HG03135 (cell line): ENCODE results near the gene ZDHHC17.
"Not testable (repeated sequence)": the region's sequence is repeated elsewhere in the genome, so short reads cannot be mapped to it uniquely, and the experiment has no call there.

Source experiments
- ATAC-seq: cut with Tn5 transposase; IDR thresholded peaks from one replicate; pipeline ENCODE4 v1.9.1; 2021; ENCODE audit warnings: mild to moderate bottlenecking, moderate library complexity; ENCODE audit not compliant: unreplicated experiment

The ZDHHC17 gene, protein sequence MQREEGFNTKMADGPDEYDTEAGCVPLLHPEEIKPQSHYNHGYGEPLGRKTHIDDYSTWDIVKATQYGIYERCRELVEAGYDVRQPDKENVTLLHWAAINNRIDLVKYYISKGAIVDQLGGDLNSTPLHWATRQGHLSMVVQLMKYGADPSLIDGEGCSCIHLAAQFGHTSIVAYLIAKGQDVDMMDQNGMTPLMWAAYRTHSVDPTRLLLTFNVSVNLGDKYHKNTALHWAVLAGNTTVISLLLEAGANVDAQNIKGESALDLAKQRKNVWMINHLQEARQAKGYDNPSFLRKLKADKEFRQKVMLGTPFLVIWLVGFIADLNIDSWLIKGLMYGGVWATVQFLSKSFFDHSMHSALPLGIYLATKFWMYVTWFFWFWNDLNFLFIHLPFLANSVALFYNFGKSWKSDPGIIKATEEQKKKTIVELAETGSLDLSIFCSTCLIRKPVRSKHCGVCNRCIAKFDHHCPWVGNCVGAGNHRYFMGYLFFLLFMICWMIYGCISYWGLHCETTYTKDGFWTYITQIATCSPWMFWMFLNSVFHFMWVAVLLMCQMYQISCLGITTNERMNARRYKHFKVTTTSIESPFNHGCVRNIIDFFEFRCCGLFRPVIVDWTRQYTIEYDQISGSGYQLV

GRCh38 chr12:76763746-76764675 lies at the start of gene ZDHHC17:
ZDHHC17 (plus strand) TSS chr12:76764115; CDS start chr12:76764237, 122 bp downstream.
- peak; percentile 94 for ATAC-seq

DNA sequence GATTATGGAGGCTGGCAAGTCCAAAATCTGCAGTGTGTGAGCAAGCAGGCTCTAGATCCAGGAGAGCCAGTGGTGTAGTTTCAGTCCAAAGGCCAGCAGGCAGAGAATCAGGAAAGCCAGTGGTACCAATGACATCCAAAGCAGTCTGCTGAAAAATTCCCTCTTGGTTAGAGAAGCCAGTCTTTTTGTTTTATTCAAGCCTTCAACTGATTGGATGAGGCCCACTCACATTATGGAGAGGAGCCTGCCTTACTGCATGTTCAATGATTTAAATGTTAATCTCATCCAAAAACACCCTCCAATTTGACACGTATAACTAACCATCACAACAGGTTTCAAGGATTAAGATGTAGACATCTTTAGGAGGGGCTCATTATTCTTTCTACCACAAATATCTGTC lies 49.5 kb upstream of the ZDHHC17 start:
- ATAC-seq, result no peak

- no peak for ATAC-seq
Measured at GRCh38 chr12:76714861-76715260, 49.1 kb upstream of the ZDHHC17 start.

DNA sequence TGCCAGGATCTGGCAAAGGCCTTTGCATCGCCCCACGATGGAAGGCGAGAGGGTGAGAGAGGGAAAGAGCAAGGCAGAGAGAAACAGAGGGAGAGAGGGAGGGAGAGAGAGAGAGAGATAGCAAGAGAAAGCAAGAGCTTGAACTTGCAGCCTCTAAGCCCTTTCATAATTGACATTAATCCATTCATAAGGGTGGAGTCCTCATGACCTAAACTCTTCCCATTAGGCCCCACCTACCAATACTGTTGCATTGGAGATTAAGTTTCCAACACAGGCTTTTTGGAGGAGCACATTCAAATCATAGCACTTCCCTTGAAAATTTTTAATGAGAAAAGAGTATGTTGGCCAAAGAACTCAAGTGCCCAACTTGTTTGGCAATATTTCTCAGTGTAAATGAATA lies 48.6 kb upstream of the ZDHHC17 start:
- no peak for ATAC-seq

GRCh38 chr12:76717314-76717713 lies 46.6 kb upstream of the ZDHHC17 start:
- no peak for ATAC-seq

- ATAC-seq, result no peak
Measured at GRCh38 chr12:76719171-76720041, 44.5 kb upstream of the ZDHHC17 start.

- ATAC-seq, result no peak
Measured at GRCh38 chr12:76720068-76720467, 43.8 kb upstream of the ZDHHC17 start.

DNA sequence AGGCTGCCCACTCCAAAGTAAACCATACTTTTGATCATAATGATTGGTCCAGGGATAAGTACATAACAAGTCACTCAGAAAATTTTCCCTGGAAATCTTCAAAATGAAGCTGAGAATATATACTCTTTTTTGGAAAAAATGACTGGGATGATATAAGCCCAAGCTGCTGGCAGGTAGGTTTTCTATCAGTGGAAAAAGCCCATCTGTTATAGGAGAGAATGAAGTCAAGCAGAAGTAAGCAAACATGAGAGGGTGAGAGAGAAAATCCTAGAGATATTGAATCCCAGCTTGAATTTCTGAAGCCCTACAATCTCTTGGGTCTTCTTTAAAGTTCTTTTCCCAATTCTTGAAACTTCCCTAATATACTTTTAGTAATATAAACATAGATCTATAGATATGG lies 37.3 kb upstream of the ZDHHC17 start:
- no peak for ATAC-seq

- not testable (repeated sequence) for ATAC-seq
Measured at GRCh38 chr12:76732188-76732587, 31.7 kb upstream of the ZDHHC17 start.

- ATAC-seq, result not testable (repeated sequence)
Measured at GRCh38 chr12:76737689-76738088, 26.2 kb upstream of the ZDHHC17 start.

DNA sequence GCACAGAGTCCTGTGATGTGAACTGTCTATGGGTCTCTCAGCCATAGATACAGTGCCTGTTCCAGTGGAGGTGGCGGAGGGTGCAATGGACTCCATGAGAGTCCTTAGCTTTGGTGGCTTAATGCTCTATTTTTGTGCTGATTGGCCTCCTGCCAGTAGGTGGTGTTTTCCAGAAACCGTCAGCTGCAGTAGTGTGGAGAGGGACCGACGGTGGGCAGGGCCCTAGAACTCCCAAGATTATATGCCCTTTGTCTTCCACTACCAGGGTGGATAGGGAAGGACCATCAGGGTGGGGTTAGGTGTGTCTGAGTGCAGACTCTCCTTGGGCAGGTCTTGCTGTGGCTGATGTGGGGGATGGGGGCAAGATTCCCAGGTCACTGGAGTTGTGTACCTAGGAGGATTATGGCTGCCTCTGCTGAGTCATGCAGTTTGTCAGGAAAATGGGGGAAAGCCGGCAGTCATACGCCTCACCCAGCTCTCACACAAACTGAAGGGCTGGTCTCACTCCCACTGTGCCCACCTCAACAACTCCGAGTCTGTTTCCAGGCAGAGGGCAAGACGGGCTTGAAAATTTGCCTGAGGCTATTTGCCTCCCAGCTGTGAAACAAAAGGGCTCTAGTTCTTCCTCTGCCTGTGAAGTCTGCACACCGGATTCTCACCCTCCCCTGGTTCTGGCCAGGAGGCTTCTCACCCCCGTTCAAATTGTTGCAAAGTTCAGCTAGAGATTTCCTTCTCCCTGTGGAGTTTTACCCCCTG lies 24.9 kb upstream of the ZDHHC17 start:
- ATAC-seq, result no peak

- no peak for ATAC-seq
Measured at GRCh38 chr12:76739896-76740295, 24.0 kb upstream of the ZDHHC17 start.

GRCh38 chr12:76740501-76740900 lies 23.4 kb upstream of the ZDHHC17 start:
- no peak for ATAC-seq

GRCh38 chr12:76745343-76745742 lies 18.6 kb upstream of the ZDHHC17 start:
- no peak for ATAC-seq

DNA sequence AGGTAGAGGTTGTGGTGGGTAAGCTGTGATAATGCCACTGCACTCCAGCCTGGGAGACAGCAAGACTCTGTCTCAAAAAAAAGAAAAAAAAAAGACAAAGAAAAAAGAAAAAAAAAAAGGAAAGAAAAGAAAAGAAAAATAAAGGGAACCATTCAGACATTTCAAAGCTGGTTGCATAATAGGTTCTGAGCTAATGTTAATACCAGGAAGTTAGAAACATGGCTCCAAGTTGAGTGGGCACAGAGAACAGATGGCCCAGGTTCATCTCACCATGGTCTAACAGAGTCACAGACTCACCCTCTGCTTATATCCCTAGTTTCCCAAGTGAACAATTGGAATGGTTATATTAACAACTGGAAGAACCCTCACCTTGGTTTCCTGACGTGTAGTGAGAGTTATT lies 17.4 kb upstream of the ZDHHC17 start:
- no peak for ATAC-seq

- ATAC-seq, result no peak
Measured at GRCh38 chr12:76747245-76747644, 16.7 kb upstream of the ZDHHC17 start.

GRCh38 chr12:76755829-76756379 lies 8.0 kb upstream of the ZDHHC17 start:
- ATAC-seq, result no peak

- ATAC-seq, result no peak
Measured at GRCh38 chr12:76757694-76758093, 6.2 kb upstream of the ZDHHC17 start.

GRCh38 chr12:76762601-76762980 lies 1.3 kb upstream of the ZDHHC17 start:
- ATAC-seq, result no peak
